Head of caudate nucleus (tissue), 42 donors: Measurements from ENCODE around the gene RACGAP1.

Experiments used
- DNase-seq, 42 donors: peaks; one replicate each; pipeline versions ENCODE4 v3.0.0 to v3.0.0-alpha.2; 2020 to 2021; ENCODE audit warnings: mixed read lengths in 7 of 42
- intact Hi-C: fragments of 100-400 bp; cut with DNase I; formaldehyde crosslinking; loops from one replicate; pipeline ENCODE4 v1.15.0; 2022

The RACGAP1 gene

DNA sequence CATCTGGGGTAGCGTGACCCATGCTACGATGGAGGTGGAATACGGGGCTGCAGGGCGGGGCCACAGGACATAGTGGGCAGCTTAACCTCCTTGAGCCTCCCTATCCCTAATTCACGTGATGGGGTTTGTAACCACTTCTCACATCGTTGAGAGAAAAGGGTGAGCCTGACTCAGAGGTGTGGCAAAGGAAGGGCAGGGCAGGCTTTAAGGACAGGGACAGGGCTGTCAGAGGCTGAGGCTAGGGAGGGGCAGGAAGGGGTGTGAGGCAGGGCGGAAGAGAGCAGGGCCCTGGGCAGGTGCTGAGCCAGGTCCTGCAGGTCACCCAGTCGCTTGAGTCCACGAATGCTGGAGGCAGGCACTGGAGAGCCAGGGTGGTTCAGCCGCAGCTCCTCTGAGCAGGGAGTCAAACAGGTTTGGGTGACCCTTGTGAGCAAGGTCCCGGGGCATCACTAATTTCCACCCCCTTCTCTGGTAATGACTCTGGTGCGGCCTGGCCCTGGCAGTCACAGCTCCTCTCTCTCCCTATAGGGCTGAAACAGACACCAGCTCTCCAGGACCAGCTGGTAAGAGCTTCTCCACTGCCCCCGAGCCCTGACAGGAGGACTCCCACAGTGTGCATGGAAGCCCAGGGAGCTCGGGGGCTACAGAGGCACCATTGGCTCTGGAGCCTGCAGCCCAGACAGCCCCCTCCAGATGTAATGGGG lies 82.2 kb downstream of the RACGAP1 start:
- intact Hi-C loops: no loop called here
- no peak for DNase-seq

DNA sequence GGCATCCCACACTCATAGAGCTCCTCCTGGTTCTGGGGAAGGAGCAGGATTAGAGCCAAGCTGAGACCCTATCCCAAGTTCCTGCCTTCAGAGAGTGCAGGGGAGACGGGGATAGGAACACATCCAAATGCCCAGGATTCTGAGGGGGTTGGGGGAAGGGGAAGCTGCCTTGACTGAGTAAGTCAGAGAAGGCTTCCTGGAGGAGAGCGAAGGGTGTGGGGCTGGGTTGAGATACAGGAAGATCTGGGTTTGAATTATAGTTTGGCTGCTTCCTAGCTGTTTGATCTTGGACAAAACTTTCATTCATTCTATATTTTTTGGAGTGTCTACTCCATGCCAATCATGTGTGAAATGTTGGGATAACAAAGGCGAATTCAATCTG lies 82.8 kb downstream of the RACGAP1 start:
- DNase-seq: no peak
- intact Hi-C loops: no loop called here

DNA sequence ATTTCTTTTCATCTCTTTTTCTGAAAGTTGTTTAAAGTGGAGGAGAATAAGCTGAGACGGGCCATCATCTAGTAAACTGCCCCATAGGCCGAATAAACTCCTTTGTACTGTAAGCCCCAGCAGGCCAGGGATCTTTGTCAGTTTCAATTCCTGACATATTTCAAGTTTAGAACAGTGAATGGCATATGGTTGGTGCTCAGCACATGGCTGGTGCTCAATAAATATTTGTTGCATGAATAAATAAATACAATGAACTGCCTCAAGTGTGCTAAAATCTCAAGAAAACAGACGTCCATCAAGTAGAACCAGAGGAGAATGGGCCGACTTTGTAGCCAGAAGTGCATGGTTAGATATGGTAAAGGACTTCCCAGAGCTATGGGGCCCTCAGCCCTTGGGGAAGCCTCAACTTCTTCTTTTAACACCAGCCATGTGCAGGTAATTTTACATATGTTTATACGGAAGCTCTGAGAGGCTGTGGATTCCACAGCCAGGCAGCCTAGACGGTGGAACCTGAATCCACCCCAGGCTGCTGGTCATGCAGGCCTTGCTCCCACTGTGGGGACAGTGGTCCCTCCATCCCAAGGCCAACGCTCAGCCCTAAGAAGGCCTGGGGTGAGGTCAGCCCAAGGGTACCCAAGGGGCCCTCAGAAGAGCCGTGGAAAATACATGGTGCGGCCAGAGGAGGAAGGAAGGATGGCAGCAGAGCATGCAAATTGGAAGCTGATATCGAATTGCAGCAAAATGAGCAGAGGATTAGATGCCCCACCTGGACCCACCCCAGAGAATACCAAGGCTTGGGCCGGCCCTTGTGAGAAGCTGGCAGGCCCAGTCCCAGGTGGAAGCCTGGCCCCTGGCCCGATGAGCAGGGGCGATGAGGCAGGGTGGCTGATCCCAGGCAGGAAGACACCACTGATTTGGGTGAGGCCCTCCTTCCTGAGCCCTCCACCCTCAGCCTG lies 83.5 kb downstream of the RACGAP1 start:
- DNase-seq: no peak
- intact Hi-C loops: no loop called here

GRCh38 chr12:49939707-49940106 lies 85.6 kb downstream of the RACGAP1 start:
- no peak for DNase-seq
- intact Hi-C loops: no loop called here

- intact Hi-C loops: no loop called here
Observed at GRCh38 chr12:49939307-49939706, 86.0 kb downstream of the RACGAP1 start.

More at GRCh38 chr12:49939307-49939706, 86.0 kb downstream of the RACGAP1 start:
- DNase-seq: no peak
